Peyer's patch (tissue), 4 donors: ENCODE data around the gene CDCA7. TPM values are rescaled to one million over a fixed set of nuclear protein-coding genes. Genes with fewer than 3 reads are reported as not detected.
"Not testable (repeated sequence)": the region's sequence is repeated elsewhere in the genome, so short reads cannot be mapped to it uniquely, and the experiment has no call there.

Experiments used
- DNase-seq, 3 donors: peaks; one replicate each; pipeline ENCODE4 v3.0.0-alpha.2; 2017 to 2019
- H3K27ac ChIP-seq, 4 donors: fragments of 200-600 bp; sonication (generic); one replicate each; pipeline ENCODE4 v1.5.1; 2016 to 2019
- H3K27me3 ChIP-seq, 2 donors: fragments of 200-600 bp; sonication (generic); one replicate each; pipeline ENCODE4 v1.5.1; 2019
- H3K36me3 ChIP-seq, 3 donors: fragments of 200-600 bp; sonication (generic); one replicate each; pipeline ENCODE4 v1.5.1; 2016 to 2019
- H3K4me1 ChIP-seq, 4 donors: fragments of 200-600 bp; sonication (generic); one replicate each; pipeline ENCODE4 v1.5.1; 2016 to 2019
- H3K4me3 ChIP-seq, 4 donors: fragments of 200-600 bp; sonication (generic); 1 replicate in 3 of 4; 2 replicates in 1 of 4; pipeline ENCODE4 v1.5.1; 2016 to 2019; ENCODE audit warnings: mild to moderate bottlenecking in 1 of 4
- H3K9me3 ChIP-seq, 4 donors: fragments of 200-600 bp; sonication (generic); one replicate each; pipeline ENCODE4 v1.5.1; 2016 to 2019; ENCODE audit warnings: mild to moderate bottlenecking in 1 of 4
- CTCF ChIP-seq, 6 experiments: fragments of 450-650 bp in 4 of 6; fragments of 200-600 bp in 2 of 6; sonication (generic) in 1 of 6; IDR thresholded peaks; one replicate each; pipeline ENCODE4 v1.5.1; 2017 to 2019; ENCODE audit warnings: antibody characterized with exemption in 6 of 6, mild to moderate bottlenecking in 3 of 6, moderate library complexity in 1 of 6
- POLR2A ChIP-seq, 2 donors: fragments of 450-650 bp; IDR thresholded peaks; one replicate each; pipeline ENCODE4 v1.5.1; 2017; ENCODE audit warnings: antibody characterized with exemption in 2 of 2, mild to moderate bottlenecking in 2 of 2, moderate library complexity in 2 of 2
- total RNA-seq, 4 donors: library from RNA; depleted of rRNA; stranded (reverse); fragments of >200 nt; gene quantifications; one replicate each; pipeline ENCODE4 v1.1.0, GENCODE V29; 2016

The CDCA7 gene
- total RNA-seq, 4 donors from 2014 or later = 18.4 to 152 (median 46.1) TPM

GRCh38 chr2:173359231-173359630, 4.6 kb downstream of the CDCA7 start:
- no peak overlapping the region for H3K27ac ChIP-seq
- peaks cover 0 to 11% (median 1%) of the 10 kb centered on the region in 4 donors for H3K4me1 ChIP-seq
- DNase-seq = no peak
- no peaks in the 10 kb centered on the region for H3K36me3 ChIP-seq
- no peak for TF ChIP-seq POLR2A (IDR thresholded peaks at IDR 0.05)
- TF ChIP-seq CTCF (IDR thresholded peaks at IDR 0.05) = no peak
- no peaks in the 10 kb centered on the region for H3K9me3 ChIP-seq
- no peaks in the 10 kb centered on the region for H3K27me3 ChIP-seq
- no peak overlapping the region for H3K4me3 ChIP-seq

- H3K4me3 ChIP-seq = no peak overlapping the region
- no peak overlapping the region for H3K27ac ChIP-seq
- no peak for DNase-seq
- H3K27me3 ChIP-seq = no peaks in the 10 kb centered on the region
- no peak for TF ChIP-seq POLR2A (IDR thresholded peaks at IDR 0.05)
- H3K4me1 ChIP-seq = no peaks in the 10 kb centered on the region
- no peaks in the 10 kb centered on the region for H3K9me3 ChIP-seq
- peaks cover 0 to 14% (median 0%) of the 10 kb centered on the region in 3 donors for H3K36me3 ChIP-seq
Observed at GRCh38 chr2:173370198-173370597, 15.5 kb downstream of the CDCA7 start.

- Histone ChIP-seq H3K27me3 (no peaks in the 10 kb centered on the region), H3K36me3 (peaks cover 0 to 6% (median 0%) of the 10 kb centered on the region in 3 donors), H3K4me1 (no peaks in the 10 kb centered on the region), H3K27ac (no peak overlapping the region), H3K4me3 (no peak overlapping the region), H3K9me3 (no peaks in the 10 kb centered on the region)
- DNase-seq = no peak
- TF ChIP-seq POLR2A (IDR thresholded peaks at IDR 0.05) = no peak
- TF ChIP-seq CTCF (IDR thresholded peaks at IDR 0.05) = no peak
Observed at GRCh38 chr2:173371023-173371422, 16.4 kb downstream of the CDCA7 start.

- TF ChIP-seq POLR2A (IDR thresholded peaks at IDR 0.05) (no peak), CTCF (IDR thresholded peaks at IDR 0.05) (no peak)
- no peaks in the 10 kb centered on the region for H3K36me3 ChIP-seq
- no peak overlapping the region for H3K4me3 ChIP-seq
- no peak overlapping the region for H3K27ac ChIP-seq
- H3K9me3 ChIP-seq = no peaks in the 10 kb centered on the region
- H3K4me1 ChIP-seq = no peaks in the 10 kb centered on the region
- no peak for DNase-seq
- H3K27me3 ChIP-seq = no peaks in the 10 kb centered on the region
Observed at GRCh38 chr2:173373290-173373689, 18.6 kb downstream of the CDCA7 start.

GRCh38 chr2:173374634-173375033, 20.0 kb downstream of the CDCA7 start:
- DNase-seq = no peak
- TF ChIP-seq CTCF (IDR thresholded peaks at IDR 0.05) = no peak
- Histone ChIP-seq H3K4me3 (no peak overlapping the region), H3K27ac (no peak overlapping the region), H3K36me3 (no peaks in the 10 kb centered on the region), H3K27me3 (no peaks in the 10 kb centered on the region), H3K9me3 (no peaks in the 10 kb centered on the region), H3K4me1 (no peaks in the 10 kb centered on the region)

GRCh38 chr2:173385534-173385933, 30.9 kb downstream of the CDCA7 start:
- not testable (repeated sequence) for H3K9me3 ChIP-seq, H3K27ac ChIP-seq, H3K27me3 ChIP-seq, H3K4me1 ChIP-seq, H3K36me3 ChIP-seq, DNase-seq, H3K4me3 ChIP-seq

- Histone ChIP-seq H3K4me1 (no peaks in the 10 kb centered on the region), H3K36me3 (no peaks in the 10 kb centered on the region), H3K9me3 (no peaks in the 10 kb centered on the region), H3K27me3 (no peaks in the 10 kb centered on the region), H3K27ac (no peak overlapping the region), H3K4me3 (no peak overlapping the region)
- TF ChIP-seq POLR2A (IDR thresholded peaks at IDR 0.05) (no peak), CTCF (IDR thresholded peaks at IDR 0.05) (no peak)
- DNase-seq = no peak
Observed at GRCh38 chr2:173386021-173386737, 31.5 kb downstream of the CDCA7 start.
